C4-2B (cell line): ENCODE data around the gene GSTO1.

Source experiments
- CTCF ChIP-seq: fragments of 450-650 bp; conservative IDR thresholded peaks from 2 replicates; pipeline ENCODE4 v1.5.1; 2017; ENCODE audit warnings: mild to moderate bottlenecking
- ZFX ChIP-seq: fragments of 450-650 bp; IDR thresholded peaks from 2 replicates; pipeline ENCODE4 v1.6.1; 2017

GRCh38 chr10:104253106-104253505 lies 1.6 kb upstream of the GSTO1 start:
- TF ChIP-seq CTCF (no peak), ZFX (no peak)
